OCI-M2 (cell line): Measurements from ENCODE around the gene IQSEC3.
"Not testable (repeated sequence)": the region's sequence is repeated elsewhere in the genome, so short reads cannot be mapped to it uniquely, and the experiment has no call there.

Source experiments
- DNase-seq: peaks from one replicate; lab custom pipeline; 2025; ENCODE audit not compliant: unreplicated experiment; lab: John Stamatoyannopoulos, UW

Gene IQSEC3

DNA sequence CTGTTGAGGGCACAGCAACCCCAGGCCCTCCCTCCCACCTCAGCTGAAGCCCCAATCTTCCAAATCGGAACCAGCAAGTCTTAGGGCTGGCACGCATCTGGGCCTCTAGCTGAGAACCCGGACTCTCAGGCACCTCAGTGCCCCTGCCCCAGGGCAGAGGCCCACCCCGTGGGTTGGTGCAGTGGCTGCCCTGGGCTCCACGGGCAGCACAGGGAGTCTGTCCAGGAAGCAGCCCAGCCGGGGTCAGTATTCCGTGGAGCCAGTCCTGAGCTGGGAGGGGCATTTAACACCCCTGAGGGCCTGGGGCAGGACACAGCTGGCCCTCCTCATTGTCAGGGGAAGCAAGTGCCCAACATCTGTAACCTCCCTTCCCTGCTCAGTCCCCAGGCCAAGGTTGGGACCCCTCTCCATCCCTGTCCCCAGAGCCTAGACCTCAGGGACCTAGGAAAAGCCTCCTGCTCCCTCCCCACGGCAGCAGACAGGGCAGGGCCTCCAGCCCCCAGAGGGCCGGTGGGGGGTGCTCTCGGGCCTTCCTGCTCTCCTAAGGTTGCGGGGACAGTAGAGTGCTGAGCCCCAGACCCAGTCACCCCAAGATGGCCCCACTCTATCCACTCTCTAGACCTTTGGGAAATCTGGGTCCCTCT, 110.9 kb downstream of the IQSEC3 start:
- DNase-seq = no peak

DNA sequence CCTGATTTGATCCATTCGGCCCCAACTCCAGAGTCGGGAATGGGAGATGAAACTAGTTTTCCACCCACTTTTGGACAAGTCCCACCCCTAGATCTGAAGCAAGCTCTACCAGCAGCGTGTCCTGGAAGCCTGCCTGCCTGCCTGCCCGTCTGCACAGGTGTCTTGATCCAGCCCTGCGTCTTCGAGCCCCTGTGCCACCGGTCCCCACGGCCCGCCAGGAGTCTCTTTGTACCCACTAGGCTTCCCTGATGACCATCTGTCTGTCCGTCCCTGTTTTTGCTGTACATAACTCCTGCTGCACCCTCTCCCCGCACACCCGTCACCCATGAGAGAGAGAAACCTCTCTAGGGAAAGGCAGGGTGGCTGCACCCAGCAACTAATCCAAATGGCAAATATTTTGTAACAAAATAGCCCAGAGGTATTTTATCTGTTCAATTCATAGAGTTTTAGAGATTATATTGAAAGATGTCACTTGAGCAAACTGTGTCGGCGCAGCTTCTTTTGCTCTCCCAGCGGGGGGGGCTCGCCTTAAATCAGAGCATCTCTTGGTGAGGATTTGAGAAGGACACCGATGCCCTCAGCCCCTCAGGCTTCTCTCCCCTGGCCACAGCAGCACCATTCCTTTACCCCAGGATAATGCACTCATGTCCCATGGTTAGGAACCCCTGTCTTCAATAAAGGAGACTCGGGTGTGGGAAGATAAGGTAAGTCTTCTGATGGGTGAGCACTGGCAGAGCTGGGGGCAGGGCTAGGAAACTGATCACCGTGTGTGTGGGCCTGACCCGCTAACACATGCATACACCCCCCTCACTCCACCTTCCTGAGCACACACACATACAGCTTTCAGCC, 111.6 kb downstream of the IQSEC3 start:
- no peak for DNase-seq

DNA sequence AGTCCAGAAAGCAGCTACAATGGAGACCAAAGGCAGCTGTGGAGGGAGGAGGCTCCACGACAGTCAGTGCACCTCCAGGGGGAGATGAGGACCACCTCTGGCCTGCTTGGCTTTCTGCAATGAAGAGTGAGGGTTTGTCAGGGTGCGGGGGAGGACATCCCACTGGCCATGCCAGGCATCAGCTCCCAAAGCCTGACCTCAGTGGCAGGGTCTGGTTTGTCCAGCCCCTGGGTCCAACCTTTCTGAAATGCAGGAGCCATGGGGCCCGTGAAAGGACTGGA, 112.2 kb downstream of the IQSEC3 start:
- no peak for DNase-seq

DNA sequence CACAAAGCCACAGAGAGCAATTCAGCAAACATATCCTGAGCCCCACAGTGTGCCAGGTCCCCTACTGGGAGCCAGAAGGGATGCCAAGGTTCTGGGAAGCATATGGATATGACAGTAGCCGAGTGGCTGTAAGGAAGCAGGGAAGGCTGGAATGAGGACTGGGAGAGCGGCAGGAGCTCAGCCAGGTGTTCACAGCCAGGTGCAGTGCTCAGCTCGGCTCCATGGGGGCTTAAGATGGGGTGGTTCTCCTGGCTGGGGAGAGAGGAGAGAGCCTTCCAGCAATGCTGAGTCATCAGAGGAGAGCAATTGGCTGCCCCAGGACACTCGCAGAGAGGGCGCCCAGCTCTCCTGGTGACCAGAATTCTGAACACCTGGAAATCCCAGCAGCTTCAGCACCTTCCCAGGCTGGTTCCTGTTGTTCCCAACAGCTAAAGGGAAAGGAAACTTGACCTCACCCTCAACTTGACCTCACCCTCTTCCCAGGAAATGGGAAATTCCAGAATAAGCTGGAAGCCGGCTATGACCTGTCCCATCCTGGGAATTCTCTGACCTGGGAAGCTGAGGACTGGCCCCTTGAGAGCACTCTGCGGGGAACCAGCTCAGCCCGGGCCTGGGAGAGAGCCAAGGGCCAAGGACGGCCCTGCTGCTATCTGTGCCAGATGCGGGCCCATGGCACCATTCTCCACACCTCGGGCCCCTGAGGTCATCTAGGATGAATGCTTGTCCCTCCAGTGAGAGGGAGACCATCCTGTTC, 112.7 kb downstream of the IQSEC3 start:
- DNase-seq = no peak

DNA sequence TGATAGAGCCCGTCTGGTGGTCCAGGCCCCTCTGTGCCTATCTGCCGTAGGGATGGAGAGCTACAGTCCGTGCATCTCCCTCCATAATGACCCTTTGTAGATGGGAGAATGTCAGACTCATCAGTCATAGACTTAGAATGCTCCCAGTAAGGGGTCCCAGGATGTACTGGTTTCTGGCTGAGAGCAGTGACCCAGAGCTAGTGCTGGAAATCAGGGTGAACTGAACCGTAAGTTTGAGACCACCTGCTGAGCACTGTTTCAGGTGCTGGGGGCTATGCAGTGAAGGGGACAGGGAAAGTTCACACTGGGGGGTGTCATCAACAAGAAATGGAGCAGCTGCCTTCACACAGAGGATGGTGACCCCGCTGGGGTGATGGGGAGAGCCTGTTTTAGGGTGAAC, 113.3 kb downstream of the IQSEC3 start:
- DNase-seq = no peak

DNA sequence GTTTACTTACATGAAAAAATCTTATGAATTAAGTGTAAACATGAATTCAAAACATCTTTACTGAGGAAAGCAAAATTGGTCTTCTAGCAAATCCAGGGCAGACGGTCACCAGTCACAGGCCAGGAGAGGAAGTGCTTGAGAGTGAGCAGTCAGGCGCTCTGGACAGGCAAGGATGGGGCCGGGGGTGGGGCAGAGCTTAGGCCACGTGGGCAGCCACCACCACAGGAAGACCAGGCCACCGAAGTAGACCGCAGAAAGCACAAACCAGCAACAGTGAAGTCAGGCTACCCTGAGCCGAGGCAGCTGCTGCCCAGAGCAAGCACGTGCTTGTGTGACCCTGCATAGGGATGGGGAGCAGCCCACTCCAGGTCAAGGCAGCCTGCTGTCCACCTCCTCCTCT, 113.9 kb downstream of the IQSEC3 start:
- DNase-seq = no peak

DNA sequence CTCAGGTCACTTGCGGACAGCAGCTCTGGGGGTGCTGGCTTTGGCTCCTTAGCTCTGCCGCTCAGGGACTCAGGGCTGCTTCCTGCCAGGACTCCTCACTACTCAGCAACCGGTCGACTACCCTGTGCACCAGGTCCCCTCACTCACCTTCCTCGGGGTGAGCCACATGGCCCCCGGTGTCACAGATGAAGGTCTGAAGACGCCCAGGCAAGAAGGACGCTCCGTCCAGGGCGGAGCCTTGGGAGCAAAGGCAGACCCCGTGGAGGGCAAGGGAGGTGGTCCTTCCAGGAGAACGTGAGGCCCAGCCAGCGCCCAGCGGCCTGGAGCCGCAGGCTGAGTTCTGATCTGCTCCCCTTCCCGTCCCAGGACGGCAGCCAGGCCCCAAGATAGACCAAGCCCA, 115.4 kb downstream of the IQSEC3 start:
- DNase-seq = no peak

DNA sequence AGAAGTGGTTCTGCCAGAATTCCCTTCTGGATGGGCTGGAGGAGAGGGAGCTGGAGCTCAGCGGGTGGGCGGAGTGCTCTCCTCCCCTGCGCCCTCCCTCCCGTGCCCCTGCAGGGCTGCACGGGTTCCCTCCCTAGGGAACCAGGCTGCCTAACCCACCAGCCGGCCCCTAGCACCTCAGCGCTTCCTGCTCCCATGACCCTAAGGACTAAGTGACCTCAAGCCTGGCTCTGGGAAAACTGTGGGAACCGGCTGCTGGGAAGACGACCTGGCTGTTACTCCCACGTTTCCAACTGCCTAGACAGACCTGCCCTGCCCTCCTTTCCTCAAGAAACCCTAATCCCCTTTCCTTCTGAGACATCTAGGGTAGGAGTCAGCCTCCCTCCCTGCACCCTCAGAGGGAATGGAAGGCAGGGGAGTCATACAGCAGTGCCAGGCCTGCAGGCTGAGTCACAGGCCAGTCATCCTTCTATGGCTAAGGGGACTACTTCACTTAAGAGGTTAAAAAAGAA, 115.9 kb downstream of the IQSEC3 start:
- no peak for DNase-seq

DNA sequence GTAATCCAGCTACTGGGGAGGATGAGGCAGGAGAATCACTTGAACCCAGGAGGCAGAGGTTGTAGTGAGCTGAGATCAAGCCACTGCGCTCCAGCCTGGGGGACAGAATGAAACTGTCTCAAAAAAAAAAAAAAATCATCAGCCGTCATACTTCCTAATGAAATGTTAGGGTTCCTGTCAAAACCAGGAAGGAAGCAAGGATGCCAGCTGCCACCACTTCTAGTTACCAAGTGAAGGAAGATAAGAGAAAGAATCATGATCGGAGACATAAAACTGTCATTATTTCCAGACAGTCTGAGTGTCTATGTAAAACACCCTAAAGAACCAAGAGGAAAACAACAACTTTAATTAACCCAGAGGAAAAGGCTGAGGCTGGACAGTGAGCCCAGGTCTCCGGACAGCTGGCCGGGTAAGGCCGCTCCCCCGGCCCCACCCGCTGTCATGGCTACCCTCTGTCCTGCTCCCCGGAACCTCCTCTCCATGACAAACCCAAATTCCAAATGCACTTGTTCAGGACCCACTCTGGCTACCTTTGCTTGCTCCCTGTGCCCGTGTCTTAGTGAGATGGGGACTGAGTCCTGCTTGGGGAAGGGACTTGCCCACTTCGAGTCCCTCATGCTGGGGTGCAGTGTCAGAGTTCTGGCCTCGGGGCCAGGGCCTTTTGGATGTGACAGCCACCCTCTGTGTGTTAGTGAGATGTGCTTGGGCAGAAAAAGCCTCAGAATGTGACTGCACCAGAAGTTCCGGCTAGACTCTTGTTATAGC, 118.4 kb downstream of the IQSEC3 start:
- DNase-seq = no peak

DNA sequence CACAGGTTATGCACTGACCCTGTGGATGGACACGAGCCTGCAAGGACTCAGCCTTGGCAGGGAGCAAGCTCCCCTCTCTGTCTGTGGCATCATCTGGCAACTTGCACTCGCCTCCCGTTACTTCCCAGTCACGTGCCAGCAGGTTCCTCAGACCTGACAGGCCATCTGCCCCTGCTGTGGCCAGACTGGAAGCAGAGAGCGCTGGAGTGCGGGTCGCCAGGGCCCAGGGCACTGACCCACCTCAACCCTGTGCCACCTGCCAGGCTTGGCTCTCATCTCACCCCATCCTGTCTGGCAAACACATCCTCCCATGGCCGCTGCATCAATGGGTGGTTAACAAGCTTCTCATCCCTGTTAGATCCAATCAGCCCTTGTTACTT, 119.0 kb downstream of the IQSEC3 start:
- DNase-seq = no peak

DNA sequence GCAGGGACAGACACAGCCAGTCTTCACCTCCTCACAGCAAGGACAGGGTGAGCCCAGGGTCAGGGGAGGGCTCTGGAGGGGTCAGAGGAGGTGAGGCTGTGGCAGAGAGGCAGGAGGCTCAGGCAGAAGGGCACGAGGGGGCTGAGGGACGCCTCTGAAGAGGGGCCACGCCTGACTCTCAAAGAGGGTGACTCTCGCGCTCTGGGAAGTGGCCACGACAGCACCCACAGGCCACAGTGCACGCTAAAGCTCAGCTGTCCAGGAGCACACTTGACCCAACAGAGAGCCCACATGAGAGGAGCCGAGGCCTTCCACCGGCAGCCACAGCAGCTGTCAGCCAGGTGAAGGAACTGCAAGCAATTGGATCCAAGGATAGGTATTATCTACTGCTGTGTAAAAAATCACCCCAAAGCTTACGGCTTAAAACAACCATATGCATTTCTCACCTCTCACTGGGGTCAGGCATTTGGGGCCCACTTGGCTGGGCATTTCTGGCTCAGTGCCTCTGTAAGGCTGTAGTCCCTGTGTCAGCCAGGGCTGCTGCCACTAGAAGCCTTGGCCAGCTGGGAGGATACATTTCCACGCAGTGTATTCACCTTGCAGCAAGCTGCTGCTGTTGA, 119.5 kb downstream of the IQSEC3 start:
- DNase-seq = no peak

DNA sequence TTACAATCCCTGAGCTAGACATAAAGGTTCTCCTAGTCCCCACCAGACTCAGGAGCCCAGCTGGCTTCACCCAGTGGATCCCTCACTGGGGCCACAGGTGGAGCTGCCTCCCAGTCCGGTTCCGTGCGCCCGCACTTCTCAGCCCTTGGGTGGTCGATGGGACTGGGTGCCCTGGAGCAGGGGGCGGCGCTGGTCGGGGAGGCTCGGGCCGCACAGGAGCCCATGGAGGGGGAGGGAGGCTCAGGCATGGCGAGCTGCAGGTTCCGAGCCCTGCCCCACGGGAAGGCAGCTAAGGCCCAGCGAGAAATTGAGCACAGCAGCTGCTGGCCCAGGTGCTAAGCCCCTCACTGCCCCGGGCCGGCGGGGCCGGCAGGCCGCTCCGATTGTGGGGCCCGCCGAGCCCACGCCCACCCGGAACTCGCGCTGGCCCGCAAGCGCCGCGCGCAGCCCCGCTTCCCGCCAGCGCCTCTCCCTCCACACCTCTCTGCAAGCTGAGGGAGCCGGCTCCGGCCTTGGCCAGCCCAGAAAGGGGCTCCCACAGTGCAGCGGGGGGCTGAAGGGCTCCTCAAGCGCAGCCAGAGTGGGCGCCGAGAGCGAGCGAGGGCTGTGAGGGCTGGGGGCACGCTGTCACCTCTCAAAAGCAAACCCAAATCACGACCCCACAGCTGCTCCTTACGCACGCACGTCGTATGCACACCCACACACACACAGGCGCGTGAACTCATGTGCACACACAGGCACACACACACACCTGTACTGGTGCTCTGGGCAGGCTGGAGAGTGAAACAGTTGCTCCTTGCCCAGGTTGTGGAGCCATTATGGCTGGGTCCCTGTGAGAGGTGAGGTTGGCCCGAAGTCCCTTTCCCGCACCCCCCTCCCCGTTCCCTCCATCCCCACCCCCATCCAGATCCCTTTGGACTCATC, 121.7 kb downstream of the IQSEC3 start:
- not testable (repeated sequence) for DNase-seq

DNA sequence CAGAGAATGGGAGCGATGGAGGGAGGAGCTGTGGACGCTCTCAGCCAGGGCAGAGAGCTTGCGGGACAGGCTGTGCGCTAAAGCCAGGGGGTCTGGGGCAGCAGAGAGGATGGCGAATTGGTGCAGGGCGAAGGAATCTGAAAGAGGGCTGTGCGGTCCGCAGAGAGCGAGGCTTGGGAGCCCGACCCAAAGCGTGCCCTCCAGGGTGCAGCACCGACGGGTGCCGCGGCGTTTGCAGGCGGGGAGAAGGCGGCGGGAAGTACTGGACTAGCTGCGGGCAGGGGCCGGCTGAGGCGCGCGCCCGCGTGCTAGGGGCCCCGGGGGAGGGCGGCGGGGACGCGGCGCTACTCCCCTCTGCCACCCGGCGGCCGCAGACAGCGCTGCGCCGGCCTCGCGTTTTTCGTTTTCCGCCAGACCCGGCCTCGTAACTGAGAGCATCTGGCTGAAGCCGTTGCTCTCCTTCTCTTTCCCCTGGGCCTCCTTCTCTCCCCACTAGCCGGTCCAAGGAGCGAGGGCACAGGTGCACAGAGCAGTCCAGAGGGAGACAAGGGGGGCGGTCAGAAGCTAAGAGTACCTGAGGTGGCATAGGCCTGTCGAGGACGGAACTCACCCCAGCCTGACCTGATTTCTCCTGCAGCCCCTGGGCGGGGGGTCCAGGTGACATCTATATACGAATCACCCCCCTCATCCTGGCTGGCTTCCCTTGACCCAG, 122.5 kb downstream of the IQSEC3 start:
- no peak for DNase-seq

DNA sequence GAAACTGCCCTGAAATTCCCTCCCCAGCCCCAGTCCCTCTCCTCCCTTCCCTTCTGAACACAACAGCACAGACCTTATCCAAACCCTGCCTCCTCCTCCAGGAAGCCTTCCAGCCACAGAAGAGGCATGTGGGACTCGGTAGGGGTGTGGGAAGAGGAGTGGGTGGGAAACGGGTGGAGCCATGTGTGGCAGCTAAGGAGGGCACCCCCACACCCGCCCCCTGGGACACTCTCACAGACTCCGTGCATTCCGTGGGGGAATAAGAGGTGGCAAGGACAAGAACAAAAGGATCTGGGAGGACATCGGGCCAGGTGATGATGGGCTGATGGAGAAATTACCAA, 123.0 kb downstream of the IQSEC3 start:
- DNase-seq = no peak

DNA sequence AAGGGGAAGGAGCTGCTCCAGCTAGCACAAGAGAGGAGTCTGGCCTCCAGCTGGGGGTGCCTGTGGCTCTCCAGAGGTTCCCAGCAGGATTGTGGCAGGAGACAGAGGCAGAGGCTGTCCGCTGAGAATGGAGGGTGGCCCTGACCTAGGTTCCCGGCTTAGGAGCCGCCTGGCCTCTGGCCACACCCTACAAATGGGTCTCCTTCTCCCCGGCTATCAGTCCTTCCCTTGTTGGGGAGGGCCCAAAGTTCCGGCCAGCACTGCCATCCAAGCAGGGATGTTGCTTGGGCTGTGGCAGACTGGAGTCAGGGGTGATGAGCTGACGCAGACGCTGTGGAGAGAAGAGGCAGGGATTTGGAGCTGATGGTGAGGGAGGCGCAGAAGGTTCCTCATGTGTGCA, 124.3 kb downstream of the IQSEC3 start:
- DNase-seq = no peak

DNA sequence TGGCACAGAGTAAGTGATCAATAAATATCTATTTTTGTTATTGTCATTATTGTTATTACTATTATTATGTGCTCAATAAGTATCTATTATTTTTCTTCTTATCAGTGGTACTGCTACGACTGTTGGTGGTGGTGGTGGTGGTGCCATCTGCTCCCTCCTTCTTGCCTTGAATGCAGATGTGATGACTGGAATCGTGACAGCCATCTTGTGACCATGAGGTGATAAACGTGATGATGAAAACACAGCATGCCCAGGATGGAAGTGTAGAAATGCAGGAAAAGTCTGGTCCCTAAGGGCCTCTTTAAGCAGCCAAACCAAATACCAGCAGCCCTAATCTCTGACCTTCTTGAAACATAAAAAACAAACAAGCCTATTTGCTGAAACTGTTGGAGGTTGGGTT, 125.0 kb downstream of the IQSEC3 start:
- no peak for DNase-seq

DNA sequence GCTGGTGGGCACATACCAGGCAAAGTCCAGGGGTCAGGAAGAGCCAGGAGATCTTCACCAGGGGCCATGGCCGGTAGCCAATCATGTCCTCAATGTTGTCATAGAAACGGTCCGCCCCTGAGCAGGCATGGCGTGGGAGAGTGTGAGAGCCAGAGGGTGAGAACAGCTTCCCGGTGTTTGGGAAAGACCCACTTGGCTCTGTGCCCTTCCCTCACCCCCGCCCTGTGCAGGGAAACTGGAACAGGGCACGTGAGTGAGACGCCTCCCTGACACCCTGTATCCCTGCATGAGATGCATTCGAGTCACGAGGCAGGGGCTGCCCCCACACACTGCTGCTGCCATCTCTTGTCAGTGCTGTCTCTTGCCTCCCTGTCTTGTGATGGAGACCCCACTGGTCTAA, 126.7 kb downstream of the IQSEC3 start:
- no peak for DNase-seq

DNA sequence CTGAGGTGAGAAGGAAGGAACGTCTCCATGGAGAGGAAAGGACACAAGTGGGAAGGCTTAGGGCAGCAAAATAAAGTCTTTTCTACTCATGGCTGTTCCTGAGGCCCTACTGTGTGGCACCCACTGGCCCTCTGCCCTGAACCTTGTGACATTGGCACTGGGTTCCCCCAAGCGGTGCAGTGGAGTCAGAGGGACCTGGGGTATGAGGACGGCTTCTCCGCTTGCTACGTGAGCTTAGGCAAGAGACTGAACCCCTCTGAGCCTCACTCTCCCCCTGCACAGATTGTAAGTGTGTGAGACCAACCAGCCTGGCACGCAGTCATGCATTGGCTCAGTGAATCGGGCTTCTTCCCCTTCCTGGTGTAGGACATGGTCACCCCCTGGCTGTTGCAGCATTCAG, 127.7 kb downstream of the IQSEC3 start:
- DNase-seq = no peak

DNA sequence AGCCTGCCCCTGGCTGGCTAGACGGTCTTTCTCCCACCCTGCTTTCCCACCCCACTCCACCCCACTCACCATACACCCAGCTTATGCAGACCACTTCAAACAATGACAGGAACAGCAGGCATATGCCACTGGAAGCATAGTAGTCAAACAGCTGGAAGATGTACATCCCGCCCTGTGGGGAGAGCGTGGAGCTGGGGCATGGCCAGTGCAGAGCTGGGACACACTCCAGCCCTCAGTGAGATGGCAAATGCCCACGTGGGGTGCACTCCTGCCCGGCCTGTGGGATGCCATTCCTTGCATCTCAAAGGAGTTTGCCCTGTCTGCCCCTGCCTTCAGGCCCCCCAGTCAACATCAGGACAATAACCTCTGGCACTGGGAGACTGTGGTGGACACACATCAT, 128.6 kb downstream of the IQSEC3 start:
- DNase-seq = no peak
